Measurements from ENCODE around the gene BCAS1. TPM values are rescaled to one million over a fixed set of nuclear protein-coding genes. Genes with fewer than 3 reads are reported as not detected.

The BCAS1 gene
- total RNA-seq, 4 donors from 2014 or later = not detected

GRCh38 chr20:53978497-53978896 lies 91.9 kb downstream of the BCAS1 start:
- no peak for TF ChIP-seq CTCF (IDR thresholded peaks at IDR 0.05; ENCODE audit: low read depth)

GRCh38 chr20:53977391-53977790 lies 93.0 kb downstream of the BCAS1 start:
- TF ChIP-seq CTCF (IDR thresholded peaks at IDR 0.05; ENCODE audit: low read depth) = peak; percentile 90

- TF ChIP-seq CTCF (IDR thresholded peaks at IDR 0.05; ENCODE audit: low read depth) = no peak
These were observed 94.6 kb downstream of the BCAS1 start for GRCh38 chr20:53975761-53976160.

DNA sequence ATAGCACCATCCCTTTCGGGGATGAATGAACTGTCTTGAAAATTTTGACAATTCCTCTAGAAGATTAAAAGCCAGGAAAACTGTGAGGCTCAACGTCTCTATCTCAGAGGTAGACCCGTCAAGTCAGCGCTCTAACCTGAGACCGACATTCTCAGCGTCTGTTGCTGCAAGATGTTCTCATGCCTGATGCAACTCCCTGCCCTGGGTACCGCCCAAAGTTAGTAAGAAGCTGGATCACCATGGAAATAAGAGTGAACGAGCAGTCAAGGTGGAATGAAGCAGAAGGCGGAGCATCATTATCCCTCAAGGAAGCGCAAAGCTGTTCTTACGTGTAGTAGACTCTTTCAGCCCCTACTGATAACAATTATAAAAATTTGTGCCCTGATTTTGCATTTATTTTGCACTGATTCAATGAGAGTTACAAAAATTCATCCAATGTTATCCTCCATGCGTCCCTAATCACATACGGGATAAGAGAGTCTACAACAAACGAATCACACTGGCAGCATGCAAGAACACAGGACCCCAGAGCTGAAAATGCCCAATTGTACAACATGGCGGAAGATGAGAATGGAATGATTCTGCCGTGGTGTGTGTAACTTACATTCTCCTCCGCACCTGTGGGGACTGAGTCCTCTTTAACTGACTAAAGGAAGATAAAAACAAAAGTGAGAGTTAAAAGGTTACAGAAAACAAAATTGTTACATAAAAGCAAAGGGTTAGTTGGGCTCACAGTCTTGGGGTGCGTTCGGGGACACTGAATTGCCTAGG lies 95.4 kb downstream of the BCAS1 start:
- TF ChIP-seq CTCF (IDR thresholded peaks at IDR 0.05; ENCODE audit: low read depth) = peak; percentile 76

GRCh38 chr20:53972179-53972578 lies 98.2 kb downstream of the BCAS1 start:
- no peak for TF ChIP-seq CTCF (IDR thresholded peaks at IDR 0.05; ENCODE audit: low read depth)

GRCh38 chr20:53971096-53971683 lies 99.2 kb downstream of the BCAS1 start:
- TF ChIP-seq CTCF (IDR thresholded peaks at IDR 0.05; ENCODE audit: low read depth) = no peak

- no peak for TF ChIP-seq CTCF (IDR thresholded peaks at IDR 0.05; ENCODE audit: low read depth)
These were observed 100.2 kb downstream of the BCAS1 start for GRCh38 chr20:53970232-53970631.

Measured in subcutaneous adipose tissue (tissue), 4 donors.